ENCODE results near the gene S100G. TPM values are rescaled to one million over a fixed set of nuclear protein-coding genes. Genes with fewer than 3 reads are reported as not detected.

Gene S100G
- total and polyA plus RNA-seq, 2 donors (not counting 3 experiments of a cell fraction or from before 2014, with no cell fraction given) = not detected

- H4K20me1 ChIP-seq (replicated peaks; ENCODE audit: control insufficient read depth, extremely low read depth, insufficient read depth, low read length) = no peaks in the 10 kb centered on the region
- no peaks in the 10 kb centered on the region for H3K27me3 ChIP-seq (ENCODE audit: control insufficient read depth in 2 of 2, insufficient read depth in 2 of 2, low read length in 2 of 2)
- peaks cover 3% of the 10 kb centered on the region for H3K4me1 ChIP-seq (ENCODE audit: control insufficient read depth, extremely low read depth, insufficient read depth, low read length)
- intact Hi-C loops (cut with micrococcal nuclease) = loop anchor here (10.0 kb wide), 1 partner anchor 480 kb away; no protein-coding TSS in a partner anchor
- peaks cover 0 to 5% of the 10 kb centered on the region in 2 experiments for H3K36me3 ChIP-seq (ENCODE audit: control insufficient read depth in 2 of 2, extremely low read depth in 1 of 2, insufficient read depth in 2 of 2, low read length in 2 of 2)
- no peaks in the 10 kb centered on the region for H3K9me1 ChIP-seq (replicated peaks; ENCODE audit: control insufficient read depth, extremely low read depth, insufficient read depth, low read length)
- TF ChIP-seq POLR2A (IDR thresholded peaks at IDR 0.05; ENCODE audit: low read depth, low read length) (no peak), POLR2AphosphoS5 (IDR thresholded peaks at IDR 0.05; ENCODE audit: insufficient read depth, low read depth, low read length) (no peak), EZH2 (IDR thresholded peaks at IDR 0.05; ENCODE audit: borderline replicate concordance, low read depth, low read length, severe bottlenecking) (no peak), FOS (IDR thresholded peaks at IDR 0.05; ENCODE audit: borderline replicate concordance, insufficient read depth, low read length) (no peak), GATA2 (IDR thresholded peaks at IDR 0.05; ENCODE audit: insufficient read depth, insufficient read length, low read depth, low read length) (no peak), JUN (IDR thresholded peaks at IDR 0.05; ENCODE audit: borderline replicate concordance, insufficient read depth, insufficient read length, low read depth) (no peak), MYC (IDR thresholded peaks at IDR 0.05; ENCODE audit: low read depth, low read length) (no peak), CTCF (IDR thresholded peaks at IDR 0.05; ENCODE audit: extremely low read depth in 1 of 2, insufficient read depth in 1 of 2, low read depth in 1 of 2, low read length in 2 of 2) (no peak), MAX (IDR thresholded peaks at IDR 0.05; ENCODE audit: insufficient read depth, insufficient read length) (no peak)
- H3K4me2 ChIP-seq (ENCODE audit: insufficient read depth, low read length) = no peak overlapping the region
- dilution Hi-C loops (cut with MboI; ENCODE audit: extremely low pct_ligation_motif_present, low sequenced_read_pairs) = no loop called here
- H3K27ac ChIP-seq (ENCODE audit: insufficient read depth, low read depth, low read length) = no peak overlapping the region
- CTCF ChIA-PET = interaction anchor here (1.1 to 4.0 kb wide), 9 partner anchors 35 to 734 kb away, joined by 3 to 30 read pairs (median 5); partner anchors contain the start of gene GRPR
- H2AFZ ChIP-seq (ENCODE audit: low read depth, low read length) = no peak overlapping the region
- H3K9me3 ChIP-seq (replicated peaks; ENCODE audit: control insufficient read depth, insufficient read depth, low read length) = no peaks in the 10 kb centered on the region
- DNase-seq (ENCODE audit: low read depth, low spot score) (no peak), FAIRE-seq (no peak)
- no peak overlapping the region for H3K9ac ChIP-seq (replicated peaks; ENCODE audit: extremely low read depth, insufficient read depth, low read length)
- POLR2A ChIA-PET = no interaction called here
- no peaks in the 10 kb centered on the region for H3K79me2 ChIP-seq (ENCODE audit: control insufficient read depth, insufficient read depth, low read length)
- H3K4me3 ChIP-seq (replicated peaks in 1 of 3; ENCODE audit: insufficient read depth in 1 of 3, low read depth in 1 of 3, low read length in 3 of 3) = no peak overlapping the region
- no TSS peak for BruUV-seq (replicated peaks)
Observed at GRCh38 chrX:16664626-16665025, 14.7 kb downstream of the S100G start.
